Lower lobe of right lung (tissue), 2 donors: ENCODE results near the gene MRPS2. TPM values are rescaled to one million over a fixed set of nuclear protein-coding genes. Genes with fewer than 3 reads are reported as not detected.
"Not testable (repeated sequence)": the region's sequence is repeated elsewhere in the genome, so short reads cannot be mapped to it uniquely, and the experiment has no call there.

ENCODE experiments used
- ATAC-seq, 2 donors: fragments of 200-7000 bp; cut with Tn5 transposase; one replicate each; pipeline ENCODE4 v1.9.1; 2020 to 2022; ENCODE audit warnings: mild to moderate bottlenecking in 2 of 2, moderate library complexity in 2 of 2
- DNase-seq: peaks from one replicate; pipeline ENCODE4 v3.0.0-alpha.2; 2020
- H3K27ac ChIP-seq: fragments of 200-600 bp; one replicate; pipeline ENCODE4 v1.8.0; 2022
- H3K27me3 ChIP-seq: fragments of 200-600 bp; one replicate; pipeline ENCODE4 v1.8.0; 2022; ENCODE audit warnings: low read depth
- H3K36me3 ChIP-seq: fragments of 200-600 bp; one replicate; pipeline ENCODE4 v1.8.0; 2022; ENCODE audit warnings: mild to moderate bottlenecking
- H3K4me1 ChIP-seq: fragments of 200-600 bp; one replicate; pipeline ENCODE4 v1.8.0; 2022
- H3K4me3 ChIP-seq: fragments of 200-600 bp; one replicate; pipeline ENCODE4 v1.8.0; 2022; ENCODE audit warnings: mild to moderate bottlenecking
- H3K9me3 ChIP-seq: fragments of 200-600 bp; one replicate; pipeline ENCODE4 v1.8.0; 2022
- CTCF ChIP-seq: fragments of 200-600 bp; IDR thresholded peaks from one replicate; pipeline ENCODE4 v1.8.0; 2022; ENCODE audit warnings: antibody characterized with exemption, mild to moderate bottlenecking
- intact Hi-C: fragments of 100-400 bp; cut with DNase I; formaldehyde crosslinking; loops from one replicate; pipeline ENCODE4 v1.11.0; 2022
- total RNA-seq: library from RNA; stranded (reverse); fragmentation: NEBNext Ultra II Directional; extraction: Animal tissue kit (Norgen Biotek cat#: 25700); gene quantifications from one replicate; pipeline ENCODE4 v1.2.1, GENCODE V29; 2021
- donor health status: DM: no; HTN: yes; CAD: no; lungs with severe emphysema.

MRPS2 gene
- total RNA-seq, 1 donor from 2014 or later, result 21.9 TPM

- TF ChIP-seq CTCF, result no peak
- Histone ChIP-seq H3K36me3 (no peaks in the 10 kb centered on the region), H3K9me3 (no peaks in the 10 kb centered on the region), H3K27me3 (peaks cover 4% of the 10 kb centered on the region), H3K4me1 (no peaks in the 10 kb centered on the region), H3K27ac (no peak overlapping the region), H3K4me3 (no peak overlapping the region)
- no peak for ATAC-seq
- no peak for DNase-seq
- intact Hi-C loops, result no loop called here
Measured at GRCh38 chr9:135456436-135457104, 43.9 kb upstream of the MRPS2 start.

DNA sequence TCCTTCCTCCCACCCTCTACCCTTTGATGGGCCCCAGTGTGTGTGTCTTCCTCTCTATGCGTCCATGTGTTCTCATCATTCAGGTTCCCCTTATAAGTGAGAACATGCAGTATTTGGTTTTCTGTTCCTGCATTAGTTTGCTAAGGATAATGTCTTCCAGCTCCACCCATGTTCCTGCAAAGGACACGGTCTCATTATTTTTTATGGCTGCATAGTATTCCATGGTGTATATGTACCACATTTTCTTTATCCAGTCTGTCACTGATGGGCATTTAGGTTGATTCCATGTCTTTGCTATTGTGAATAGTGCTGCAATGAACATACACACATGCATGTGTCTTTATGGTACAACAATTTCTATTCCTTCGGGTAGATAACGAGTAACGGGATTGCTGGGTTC lies 42.0 kb upstream of the MRPS2 start:
- intact Hi-C loops, H3K27me3 ChIP-seq, H3K36me3 ChIP-seq, DNase-seq, H3K9me3 ChIP-seq, H3K4me1 ChIP-seq, H3K27ac ChIP-seq, H3K4me3 ChIP-seq, ATAC-seq: not testable (repeated sequence)

GRCh38 chr9:135461936-135462335 lies 38.5 kb upstream of the MRPS2 start:
- ATAC-seq (no peak), DNase-seq (no peak)
- Histone ChIP-seq H3K27ac (no peak overlapping the region), H3K4me1 (no peaks in the 10 kb centered on the region), H3K4me3 (no peak overlapping the region), H3K36me3 (no peaks in the 10 kb centered on the region), H3K27me3 (peaks cover 4% of the 10 kb centered on the region), H3K9me3 (no peaks in the 10 kb centered on the region)
- TF ChIP-seq CTCF, result no peak
- intact Hi-C loops, result no loop called here

- Histone ChIP-seq H3K36me3 (no peaks in the 10 kb centered on the region), H3K27me3 (peaks cover 4% of the 10 kb centered on the region), H3K4me1 (no peaks in the 10 kb centered on the region), H3K4me3 (no peak overlapping the region), H3K9me3 (no peaks in the 10 kb centered on the region), H3K27ac (no peak overlapping the region)
- ATAC-seq (no peak), DNase-seq (no peak)
- TF ChIP-seq CTCF, result no peak
- intact Hi-C loops, result no loop called here
Measured at GRCh38 chr9:135463140-135463539, 37.3 kb upstream of the MRPS2 start.

GRCh38 chr9:135464181-135464580 lies 36.3 kb upstream of the MRPS2 start:
- Histone ChIP-seq H3K9me3 (no peaks in the 10 kb centered on the region), H3K4me1 (no peaks in the 10 kb centered on the region), H3K4me3 (no peak overlapping the region), H3K36me3 (no peaks in the 10 kb centered on the region), H3K27me3 (peaks cover 4% of the 10 kb centered on the region), H3K27ac (no peak overlapping the region)
- intact Hi-C loops, result no loop called here
- TF ChIP-seq CTCF, result no peak
- DNase-seq (no peak), ATAC-seq (no peak)

GRCh38 chr9:135468854-135469521 lies 31.5 kb upstream of the MRPS2 start:
- Histone ChIP-seq H3K27ac (no peak overlapping the region), H3K36me3 (no peaks in the 10 kb centered on the region), H3K9me3 (no peaks in the 10 kb centered on the region), H3K4me3 (no peak overlapping the region), H3K4me1 (no peaks in the 10 kb centered on the region), H3K27me3 (no peaks in the 10 kb centered on the region)
- TF ChIP-seq CTCF, result no peak
- ATAC-seq (no peak), DNase-seq (no peak)
- intact Hi-C loops, result no loop called here
